A549 (cell line): Measurements from ENCODE around the gene GMEB2. TPM values are rescaled to one million over a fixed set of nuclear protein-coding genes. Genes with fewer than 3 reads are reported as not detected.
"Not testable (repeated sequence)": the region's sequence is repeated elsewhere in the genome, so short reads cannot be mapped to it uniquely, and the experiment has no call there.

Experiments used
- ATAC-seq, 2 experiments: fragments of 200-7000 bp in 1 of 2; fragments of >200 bp in 1 of 2; cut with Nextera tagmentation in 1 of 2; cut with Tn5 transposase in 1 of 2; 3 replicates each; pipeline versions ENCODE4 v1.8.0 to v1.9.1; 2018 to 2020; ENCODE audit warnings: mild to moderate bottlenecking in 1 of 2, moderate library complexity in 1 of 2
- CTCF ChIA-PET: fragments of 300-600 bp; sonication (Branson Sonifier 250); formaldehyde crosslinking; extraction: SDS; loops from one replicate; lab custom pipeline; 2021; ENCODE audit warnings: antibody characterized with exemption, inconsistent platforms; lab: Yijun Ruan, JAX
- POLR2A ChIA-PET: fragments of 350-600 bp; formaldehyde crosslinking; extraction: SDS; loops from one replicate; lab custom pipeline; 2021; ENCODE audit warnings: antibody characterized with exemption, inconsistent platforms; lab: Yijun Ruan, JAX
- DNase-seq, 2 experiments: peaks; one replicate each; pipeline versions ENCODE4 v3.0.0 to v3.0.0-alpha.2; 2011 to 2016; ENCODE audit warnings: low read depth in 1 of 2, low spot score in 1 of 2
- FAIRE-seq: peaks from 2 replicates; lab custom pipeline; 2011; peaks lifted over from hg19 to GRCh38; lab: Jason Lieb, UNC
- H3K27ac ChIP-seq, 2 experiments: fragments of >200 bp; sonication (Bioruptor Twin); formaldehyde crosslinking; 3 replicates each; pipeline ENCODE4 v1.5.1; 2016 to 2017
- H3K4me1 ChIP-seq: fragments of >200 bp; sonication (Bioruptor Twin); formaldehyde crosslinking; 3 replicates; pipeline ENCODE4 v1.6.1; 2016
- H3K4me2 ChIP-seq: fragments of >200 bp; sonication (Bioruptor Twin); formaldehyde crosslinking; 3 replicates; pipeline ENCODE4 v1.6.1; 2016
- H3K4me3 ChIP-seq: fragments of >200 bp; sonication (Bioruptor Twin); formaldehyde crosslinking; 3 replicates; pipeline ENCODE4 v1.5.1; 2016
- H3K9me3 ChIP-seq: fragments of >200 bp; sonication (Bioruptor Twin); formaldehyde crosslinking; 3 replicates; pipeline ENCODE4 v1.6.1; 2016
- ATOH8 ChIP-seq: fragments of 250-450 bp; sonication (Bioruptor Pico); IDR thresholded peaks from 2 replicates; pipeline ENCODE4 v1.5.0; 2020; ENCODE audit warnings: low read depth, mild to moderate bottlenecking, moderate library complexity
- BHLHE40 ChIP-seq: IDR thresholded peaks from 2 replicates; pipeline ENCODE4 v1.6.1; 2012; ENCODE audit warnings: low read depth, low read length, inconsistent platforms
- EHMT2 ChIP-seq: fragments of 200-600 bp; sonication (generic); IDR thresholded peaks from 2 replicates; pipeline ENCODE4 v1.6.1; 2016; ENCODE audit warnings: antibody characterized with exemption, low read depth, mild to moderate bottlenecking, moderate library complexity
- ESRRA ChIP-seq: fragments of 150-350 bp; IDR thresholded peaks from 2 replicates; pipeline ENCODE4 v1.6.1; 2014; ENCODE audit warnings: mild to moderate bottlenecking, low read length, borderline replicate concordance
- GATA3 ChIP-seq: IDR thresholded peaks from 2 replicates; pipeline ENCODE4 v1.6.1; 2012; ENCODE audit warnings: borderline replicate concordance
- HDAC2 ChIP-seq: fragments of 200-600 bp; sonication (generic); IDR thresholded peaks from 2 replicates; pipeline ENCODE4 v1.6.1; 2016
- HOXB13 ChIP-seq: fragments of 250-450 bp; sonication (Bioruptor Pico); IDR thresholded peaks from 2 replicates; pipeline ENCODE4 v1.5.0; 2020; ENCODE audit warnings: low read depth, mild to moderate bottlenecking, moderate library complexity
- JUN ChIP-seq, 2 experiments: fragments of >200 bp; sonication (Bioruptor Twin); formaldehyde crosslinking; IDR thresholded peaks; 2 replicates in 1 of 2; 3 replicates in 1 of 2; pipeline ENCODE4 v1.6.1; 2016 to 2017
- KDM5A ChIP-seq: fragments of 200-600 bp; sonication (generic); IDR thresholded peaks from 2 replicates; pipeline ENCODE4 v1.6.1; 2016; ENCODE audit warnings: antibody characterized with exemption, mild to moderate bottlenecking
- MAFK ChIP-seq: fragments of 450-650 bp; IDR thresholded peaks from 2 replicates; pipeline ENCODE4 v1.6.1; 2014; ENCODE audit not compliant: partially characterized antibody
- MAZ ChIP-seq: fragments of 150-350 bp; IDR thresholded peaks from 2 replicates; pipeline ENCODE4 v1.6.1; 2014; ENCODE audit warnings: antibody characterized with exemption, low read depth, low read length, borderline replicate concordance
- NPAS2 ChIP-seq: fragments of 250-450 bp; sonication (Bioruptor Pico); IDR thresholded peaks from 2 replicates; pipeline ENCODE4 v1.8.0; 2022; ENCODE audit warnings: mild to moderate bottlenecking, moderate library complexity, borderline replicate concordance
- PHF8 ChIP-seq: fragments of 200-600 bp; sonication (generic); IDR thresholded peaks from 2 replicates; pipeline ENCODE4 v1.6.1; 2016; ENCODE audit warnings: low read depth, mild to moderate bottlenecking, antibody characterized with exemption, moderate library complexity, borderline replicate concordance
- POLR2A ChIP-seq: IDR thresholded peaks from 2 replicates; pipeline ENCODE4 v1.6.1; 2012; ENCODE audit warnings: mild to moderate bottlenecking, low read length
- RARB ChIP-seq: fragments of 250-450 bp; sonication (Bioruptor Pico); IDR thresholded peaks from 2 replicates; pipeline ENCODE4 v1.8.0; 2021; ENCODE audit warnings: mild to moderate bottlenecking, moderate library complexity
- RCOR1 ChIP-seq: fragments of 150-350 bp; IDR thresholded peaks from 2 replicates; pipeline ENCODE4 v1.6.1; 2014; ENCODE audit warnings: antibody characterized with exemption, low read length, low read depth
- RNF2 ChIP-seq: fragments of 200-600 bp; sonication (generic); IDR thresholded peaks from 2 replicates; pipeline ENCODE4 v1.6.1; 2016; ENCODE audit warnings: low read depth, mild to moderate bottlenecking, antibody characterized with exemption, moderate library complexity, borderline replicate concordance
- SMC3 ChIP-seq: fragments of >200 bp; sonication (Bioruptor Twin); formaldehyde crosslinking; IDR thresholded peaks from 3 replicates; pipeline ENCODE4 v1.6.1; 2018; ENCODE audit warnings: inconsistent platforms
- ZC3H11A ChIP-seq: fragments of 450-650 bp; IDR thresholded peaks from 2 replicates; pipeline ENCODE4 v1.6.1; 2014; ENCODE audit warnings: antibody characterized with exemption, mild to moderate bottlenecking
- ZFP36 ChIP-seq: fragments of 450-650 bp; IDR thresholded peaks from 2 replicates; pipeline ENCODE4 v1.6.1; 2014; ENCODE audit warnings: borderline replicate concordance; ENCODE audit not compliant: partially characterized antibody
- WGBS: methylation state at CpG from one replicate; pipeline ENCODE4 v1.1.6; 2017; ENCODE audit errors: missing lambda C conversion rate; 5-methylcytosine and 5-hydroxymethylcytosine counted together
- polyA plus RNA-seq, 4 experiments: library from polyadenylated mRNA; depleted of rRNA in 3 of 4; stranded (reverse); fragments of >200 nt; fragmentation: RNase III in 1 of 4; extraction: RNeasy Plus Mini Kit Qiagen cat#74134 plus additional on column Dnase treatment in 1 of 4; gene quantifications; 2 replicates in 3 of 4; 3 replicates in 1 of 4; pipeline ENCODE4 v1.2.3, GENCODE V29; 2011 to 2017
- TF ChIP-seq, protein P1 (sequence below): IDR thresholded peaks from 2 replicates; pipeline ENCODE4 v1.6.1; 2012; ENCODE audit warnings: low read depth, borderline replicate concordance

Gene GMEB2
- polyA plus RNA-seq, 2 of the 4 experiments (the other 2 are of a cell fraction), result 6.5 to 6.8 TPM

GRCh38 chr20:63641146-63641791, 14.4 kb upstream of the GMEB2 start:
- H3K27ac ChIP-seq, result peak overlapping the region; percentile 1 to 80; a peak in 3 of 6 replicates

DNA sequence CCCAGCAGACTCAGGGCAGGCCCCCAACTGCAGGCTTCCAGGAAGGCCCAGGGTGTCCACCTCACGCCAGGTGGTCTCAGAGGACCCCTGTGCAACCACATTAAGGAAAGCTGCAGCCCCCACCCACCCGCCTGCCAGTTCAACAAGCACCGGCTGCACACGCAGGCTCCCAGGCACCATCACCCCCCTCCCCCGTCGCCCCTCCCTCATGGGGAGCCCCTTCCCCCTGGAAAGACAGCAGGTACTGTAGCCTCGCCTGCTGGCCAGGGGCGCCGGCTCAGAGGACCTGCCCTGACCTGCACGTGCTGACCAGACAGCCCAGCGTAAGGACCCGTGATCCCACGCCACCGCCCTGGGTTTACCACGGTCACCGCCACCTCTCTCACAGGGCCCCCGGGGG, 13.8 kb upstream of the GMEB2 start:
- H3K9me3 ChIP-seq, H3K4me1 ChIP-seq, ATAC-seq, FAIRE-seq, H3K27ac ChIP-seq, H3K4me3 ChIP-seq, CTCF ChIA-PET, H3K4me2 ChIP-seq, DNase-seq: not testable (repeated sequence)
- WGBS, result 83% methylated on average over 7 of the region's 17 CpGs
- POLR2A ChIA-PET, result interaction anchor here (2.3 kb wide), 1 partner anchor 14 kb away, joined by 18 read pairs; the partner anchor contains the start of gene GMEB2

More at GRCh38 chr20:63641146-63641791, 14.4 kb upstream of the GMEB2 start:
- ChIA-PET CTCF (interaction anchor here (0.6 to 2.1 kb wide), 12 partner anchors 9 to 397 kb away, joined by 3 to 12 read pairs (median 3); partner anchors contain the start of gene STMN3), POLR2A (interaction anchor here (0.8 to 2.3 kb wide), 9 partner anchors 9 to 224 kb away, joined by 4 to 18 read pairs (median 5); partner anchors contain the start of genes GMEB2, HELZ2, PPDPF and RTEL1)
- ATAC-seq (peak; percentile 18 to 61; a peak in 4 of 6 replicates), FAIRE-seq (no peak), DNase-seq (peak in 1 of 2 experiments; percentile 17)
- Histone ChIP-seq H3K4me1 (peaks cover 9% of the 10 kb centered on the region; the same call in 2 of the 3 replicates), H3K9me3 (no peaks in the 10 kb centered on the region), H3K4me2 (peak overlapping the region; percentile 63), H3K4me3 (peak overlapping the region; percentile 29)
- 52% methylated on average over 27 of the region's 47 CpGs for whole genome bisulfite sequencing
- TF ChIP-seq JUN (IDR thresholded peaks at IDR 0.05) (0 out of 5 replicates have a peak, but pooled peaks of 1 of the 2 experiments have one; percentile 23), ESRRA (no peak), RCOR1 (no peak)

DNA sequence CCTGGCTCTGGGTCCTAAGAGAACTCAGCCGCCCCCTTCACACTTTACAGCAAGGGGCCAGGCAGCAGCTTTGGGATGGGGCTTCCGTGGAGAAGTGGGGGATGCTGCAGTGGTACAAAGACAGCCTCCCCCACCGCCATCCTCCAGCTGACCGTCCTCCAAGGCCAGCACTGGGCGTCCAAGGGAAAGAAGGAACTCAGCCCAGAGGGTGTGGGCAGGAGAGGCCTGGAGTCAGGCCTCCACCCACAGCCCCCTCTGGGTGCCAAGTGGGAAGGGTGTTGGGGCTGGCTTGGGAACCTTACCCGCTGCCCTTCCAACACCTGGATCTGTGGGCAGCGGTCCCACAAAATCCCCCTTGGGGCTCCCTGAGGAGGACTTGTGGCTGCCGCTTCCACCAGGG, 13.2 kb upstream of the GMEB2 start:
- FAIRE-seq (no peak), ATAC-seq (no peak), DNase-seq (no peak)
- no peaks in the 10 kb centered on the region for H3K9me3 ChIP-seq
- CTCF ChIA-PET, result no interaction called here
- WGBS, result 96% methylated on average over 4 of the region's 8 CpGs
- POLR2A ChIA-PET, result no interaction called here
- no peak overlapping the region for H3K4me3 ChIP-seq
- peaks cover 9% of the 10 kb centered on the region; the same call in 2 of the 3 replicates for H3K4me1 ChIP-seq
- TF ChIP-seq EHMT2 (no peak), KDM5A (no peak), RARB (CRISPR knock-in tag) (no peak), PHF8 (no peak), ATOH8 (no peak), BHLHE40 (no peak), ZFP36 (no peak), POLR2A (no peak), NPAS2 (CRISPR knock-in tag) (no peak), SMC3 (no peak), MAZ (no peak), RCOR1 (no peak), MAFK (no peak), HOXB13 (CRISPR knock-in tag) (no peak), ZC3H11A (no peak), RNF2 (no peak), HDAC2 (no peak), GATA3 (no peak)
- TF ChIP-seq, protein P1, sequence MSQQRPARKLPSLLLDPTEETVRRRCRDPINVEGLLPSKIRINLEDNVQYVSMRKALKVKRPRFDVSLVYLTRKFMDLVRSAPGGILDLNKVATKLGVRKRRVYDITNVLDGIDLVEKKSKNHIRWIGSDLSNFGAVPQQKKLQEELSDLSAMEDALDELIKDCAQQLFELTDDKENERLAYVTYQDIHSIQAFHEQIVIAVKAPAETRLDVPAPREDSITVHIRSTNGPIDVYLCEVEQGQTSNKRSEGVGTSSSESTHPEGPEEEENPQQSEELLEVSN, result no peak
- H3K4me2 ChIP-seq, result no peak overlapping the region
- H3K27ac ChIP-seq, result no peak overlapping the region
